Liver (tissue), 9 donors: ENCODE measurements around the gene FAM120B. TPM values are rescaled to one million over a fixed set of nuclear protein-coding genes. Genes with fewer than 3 reads are reported as not detected.

ENCODE experiments used
- DNase-seq: peaks from one replicate; pipeline ENCODE4 v3.0.0-alpha.2; 2017; ENCODE audit warnings: low spot score
- H3K27ac ChIP-seq, 2 donors: one replicate each; pipeline ENCODE4 v1.7.0; 2013; ENCODE audit warnings: inconsistent platforms in 2 of 2, low read length in 2 of 2, control low read depth in 1 of 2, low read depth in 1 of 2, mild to moderate bottlenecking in 1 of 2
- H3K27me3 ChIP-seq, 4 donors: one replicate each; pipeline versions ENCODE4 v1.6.1 to v1.7.0; 2013; ENCODE audit warnings: low read length in 3 of 4, inconsistent platforms in 1 of 4, mild to moderate bottlenecking in 1 of 4, moderate library complexity in 1 of 4; ENCODE audit not compliant: control insufficient read depth in 4 of 4, insufficient read depth in 4 of 4
- H3K36me3 ChIP-seq, 4 donors: one replicate each; pipeline versions ENCODE4 v1.6.1 to v1.7.0; 2013; ENCODE audit warnings: low read length in 3 of 4, mild to moderate bottlenecking in 3 of 4, low read depth in 1 of 4, moderate library complexity in 1 of 4; ENCODE audit not compliant: control insufficient read depth in 4 of 4, insufficient read depth in 3 of 4
- H3K4me1 ChIP-seq, 4 donors: one replicate each; pipeline versions ENCODE4 v1.6.1 to v1.7.0; 2013; ENCODE audit warnings: low read length in 3 of 4, mild to moderate bottlenecking in 3 of 4, moderate library complexity in 1 of 4; ENCODE audit not compliant: control insufficient read depth in 4 of 4, insufficient read depth in 4 of 4
- H3K4me3 ChIP-seq, 3 donors: one replicate each; pipeline versions ENCODE4 v1.6.1 to v1.7.0; 2013; ENCODE audit warnings: low read length in 3 of 3, control low read depth in 1 of 3, low read depth in 1 of 3, mild to moderate bottlenecking in 1 of 3
- H3K9ac ChIP-seq, 2 donors: one replicate each; pipeline ENCODE4 v1.7.0; 2013; ENCODE audit warnings: low read length in 2 of 2, mild to moderate bottlenecking in 2 of 2, moderate library complexity in 2 of 2, control low read depth in 1 of 2, low read depth in 1 of 2
- H3K9me3 ChIP-seq, 4 donors: one replicate each; pipeline versions ENCODE4 v1.6.1 to v1.7.0; 2013; ENCODE audit warnings: low read length in 3 of 4; ENCODE audit not compliant: control insufficient read depth in 4 of 4
- EGR1 ChIP-seq, 2 donors: IDR thresholded peaks; 2 replicates each; pipeline ENCODE4 v1.6.1; 2016 to 2018; ENCODE audit warnings: antibody characterized with exemption in 2 of 2, low read depth in 2 of 2
- FOXA2 ChIP-seq: IDR thresholded peaks from 2 replicates; pipeline ENCODE4 v1.6.1; 2016; ENCODE audit warnings: antibody characterized with exemption
- GABPA ChIP-seq, 2 donors: IDR thresholded peaks in 1 of 2; conservative IDR thresholded peaks in 1 of 2; 2 replicates each; pipeline ENCODE4 v1.6.1; 2016; ENCODE audit warnings: antibody characterized with exemption in 2 of 2, mild to moderate bottlenecking in 1 of 2, moderate library complexity in 1 of 2
- HNF4A ChIP-seq, 2 donors: conservative IDR thresholded peaks; 2 replicates each; pipeline ENCODE4 v1.6.1; 2016; ENCODE audit warnings: antibody characterized with exemption in 2 of 2, mild to moderate bottlenecking in 2 of 2
- NR2F2 ChIP-seq: IDR thresholded peaks from 2 replicates; pipeline ENCODE4 v1.6.1; 2016; ENCODE audit warnings: antibody characterized with exemption
- RXRA ChIP-seq, 2 donors: IDR thresholded peaks; 2 replicates each; pipeline ENCODE4 v1.6.1; 2017 to 2018; ENCODE audit warnings: antibody characterized with exemption in 2 of 2, mild to moderate bottlenecking in 1 of 2
- TAF1 ChIP-seq: conservative IDR thresholded peaks from 2 replicates; pipeline ENCODE4 v1.6.1; 2016; ENCODE audit warnings: antibody characterized with exemption, mild to moderate bottlenecking
- WGBS: extraction: QIAGEN DNeasy Blood & Tissue Kit; methylation state at CpG from one replicate; pipeline ENCODE4 v1.1.7; 2013; 5-methylcytosine and 5-hydroxymethylcytosine counted together
- polyA plus RNA-seq, 2 donors: library from polyadenylated mRNA; stranded (reverse) in 1 of 2; unstranded in 1 of 2; fragments of 200-250 nt in 1 of 2; fragments of >200 nt in 1 of 2; fragmentation: Nextera tagmentation in 1 of 2; extraction: Ambion mirVana in 1 of 2; gene quantifications; one replicate each; pipeline versions ENCODE4 v1.2.1 to v1.2.3, GENCODE V29; 2013 to 2015
- total RNA-seq, 2 donors: library from RNA; depleted of rRNA; stranded (reverse); fragments of >200 nt; gene quantifications; one replicate each; pipeline ENCODE4 v1.2.3, GENCODE V29; 2014
- TF ChIP-seq, protein P1 (sequence below): IDR thresholded peaks from 2 replicates; pipeline ENCODE4 v1.6.1; 2016; ENCODE audit warnings: antibody characterized with exemption
- TF ChIP-seq, protein P2 (sequence below): IDR thresholded peaks from 2 replicates; pipeline ENCODE4 v1.6.1; 2016; ENCODE audit warnings: antibody characterized with exemption, mild to moderate bottlenecking
- TF ChIP-seq, protein P3 (sequence below): IDR thresholded peaks from 2 replicates; pipeline ENCODE4 v1.6.1; 2016; ENCODE audit warnings: antibody characterized with exemption
- donor health status: healthy.
- donor health status: healthy.
- donor health status: healthy.
- donor health status: healthy.
- donor health status: healthy.

Gene FAM120B
- total and polyA plus RNA-seq, 4 donors, result 6.0 to 11.1 (median 9.1) TPM

DNA sequence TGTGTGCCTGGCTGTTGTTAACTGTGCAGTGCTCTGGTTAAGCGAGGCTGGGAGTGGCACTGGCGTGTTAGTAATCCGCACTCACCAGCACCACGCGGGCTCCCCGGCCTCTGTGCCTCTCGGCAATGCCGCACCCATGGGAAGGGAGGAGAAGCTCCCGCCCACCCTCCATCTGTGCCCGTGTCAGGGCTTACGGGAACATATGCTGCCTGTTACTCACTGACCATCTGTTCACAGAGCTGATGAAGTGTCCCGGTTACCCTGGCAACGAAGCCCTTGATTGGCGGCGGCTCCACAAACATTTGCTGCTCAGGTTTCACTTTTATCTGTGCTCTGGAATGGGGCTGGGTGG lies 131.8 kb downstream of the FAM120B start:
- H3K27ac ChIP-seq, result no peak overlapping the region
- no peak for DNase-seq
- no peak overlapping the region for H3K9ac ChIP-seq
- H3K36me3 ChIP-seq, result no peaks in the 10 kb centered on the region
- WGBS, result 7% methylated on average over 15 of the region's 15 CpGs
- peaks cover 0 to 6% (median 0%) of the 10 kb centered on the region in 4 donors for H3K4me1 ChIP-seq
- H3K27me3 ChIP-seq, result peaks cover 0 to 2% (median 0%) of the 10 kb centered on the region in 4 donors
- H3K9me3 ChIP-seq, result no peaks in the 10 kb centered on the region
- peak overlapping the region in 1 of 3 donors; percentile 29 for H3K4me3 ChIP-seq
- no peak for TF ChIP-seq RXRA (IDR thresholded peaks at IDR 0.05)
- TF ChIP-seq, protein P1, sequence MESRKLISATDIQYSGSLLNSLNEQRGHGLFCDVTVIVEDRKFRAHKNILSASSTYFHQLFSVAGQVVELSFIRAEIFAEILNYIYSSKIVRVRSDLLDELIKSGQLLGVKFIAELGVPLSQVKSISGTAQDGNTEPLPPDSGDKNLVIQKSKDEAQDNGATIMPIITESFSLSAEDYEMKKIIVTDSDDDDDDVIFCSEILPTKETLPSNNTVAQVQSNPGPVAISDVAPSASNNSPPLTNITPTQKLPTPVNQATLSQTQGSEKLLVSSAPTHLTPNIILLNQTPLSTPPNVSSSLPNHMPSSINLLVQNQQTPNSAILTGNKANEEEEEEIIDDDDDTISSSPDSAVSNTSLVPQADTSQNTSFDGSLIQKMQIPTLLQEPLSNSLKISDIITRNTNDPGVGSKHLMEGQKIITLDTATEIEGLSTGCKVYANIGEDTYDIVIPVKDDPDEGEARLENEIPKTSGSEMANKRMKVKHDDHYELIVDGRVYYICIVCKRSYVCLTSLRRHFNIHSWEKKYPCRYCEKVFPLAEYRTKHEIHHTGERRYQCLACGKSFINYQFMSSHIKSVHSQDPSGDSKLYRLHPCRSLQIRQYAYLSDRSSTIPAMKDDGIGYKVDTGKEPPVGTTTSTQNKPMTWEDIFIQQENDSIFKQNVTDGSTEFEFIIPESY, result no peak
- no peak for TF ChIP-seq NR2F2
- TF ChIP-seq TAF1, result no peak
- TF ChIP-seq, protein P2, sequence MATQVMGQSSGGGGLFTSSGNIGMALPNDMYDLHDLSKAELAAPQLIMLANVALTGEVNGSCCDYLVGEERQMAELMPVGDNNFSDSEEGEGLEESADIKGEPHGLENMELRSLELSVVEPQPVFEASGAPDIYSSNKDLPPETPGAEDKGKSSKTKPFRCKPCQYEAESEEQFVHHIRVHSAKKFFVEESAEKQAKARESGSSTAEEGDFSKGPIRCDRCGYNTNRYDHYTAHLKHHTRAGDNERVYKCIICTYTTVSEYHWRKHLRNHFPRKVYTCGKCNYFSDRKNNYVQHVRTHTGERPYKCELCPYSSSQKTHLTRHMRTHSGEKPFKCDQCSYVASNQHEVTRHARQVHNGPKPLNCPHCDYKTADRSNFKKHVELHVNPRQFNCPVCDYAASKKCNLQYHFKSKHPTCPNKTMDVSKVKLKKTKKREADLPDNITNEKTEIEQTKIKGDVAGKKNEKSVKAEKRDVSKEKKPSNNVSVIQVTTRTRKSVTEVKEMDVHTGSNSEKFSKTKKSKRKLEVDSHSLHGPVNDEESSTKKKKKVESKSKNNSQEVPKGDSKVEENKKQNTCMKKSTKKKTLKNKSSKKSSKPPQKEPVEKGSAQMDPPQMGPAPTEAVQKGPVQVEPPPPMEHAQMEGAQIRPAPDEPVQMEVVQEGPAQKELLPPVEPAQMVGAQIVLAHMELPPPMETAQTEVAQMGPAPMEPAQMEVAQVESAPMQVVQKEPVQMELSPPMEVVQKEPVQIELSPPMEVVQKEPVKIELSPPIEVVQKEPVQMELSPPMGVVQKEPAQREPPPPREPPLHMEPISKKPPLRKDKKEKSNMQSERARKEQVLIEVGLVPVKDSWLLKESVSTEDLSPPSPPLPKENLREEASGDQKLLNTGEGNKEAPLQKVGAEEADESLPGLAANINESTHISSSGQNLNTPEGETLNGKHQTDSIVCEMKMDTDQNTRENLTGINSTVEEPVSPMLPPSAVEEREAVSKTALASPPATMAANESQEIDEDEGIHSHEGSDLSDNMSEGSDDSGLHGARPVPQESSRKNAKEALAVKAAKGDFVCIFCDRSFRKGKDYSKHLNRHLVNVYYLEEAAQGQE, result no peak
- TF ChIP-seq, protein P3, sequence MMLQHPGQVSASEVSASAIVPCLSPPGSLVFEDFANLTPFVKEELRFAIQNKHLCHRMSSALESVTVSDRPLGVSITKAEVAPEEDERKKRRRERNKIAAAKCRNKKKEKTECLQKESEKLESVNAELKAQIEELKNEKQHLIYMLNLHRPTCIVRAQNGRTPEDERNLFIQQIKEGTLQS, result no peak
- TF ChIP-seq GABPA (IDR thresholded peaks at IDR 0.05 in 1 of 2, conservative IDR thresholded peaks at IDR 0.05 in 1 of 2), result no peak

DNA sequence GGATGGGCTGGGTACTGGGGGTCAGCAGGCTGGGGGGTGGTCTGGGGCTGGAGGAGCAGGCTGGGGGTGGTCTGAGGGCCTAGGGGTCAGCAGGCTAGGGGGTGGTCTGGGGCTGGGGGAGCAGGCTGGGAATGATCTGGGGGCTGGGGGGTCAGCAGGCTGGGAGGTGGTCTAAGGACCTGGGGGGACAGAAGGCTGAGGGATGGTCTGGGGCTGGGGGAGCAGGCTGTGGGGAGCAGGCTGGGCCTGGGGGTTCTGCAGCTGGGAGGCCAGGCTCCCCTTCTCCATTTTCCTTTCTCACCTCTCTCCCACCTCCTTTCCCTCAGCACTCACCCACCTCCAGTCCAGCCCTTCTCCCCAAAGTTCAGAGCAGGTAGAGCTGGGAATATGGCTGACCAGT lies 132.3 kb downstream of the FAM120B start:
- H3K27ac ChIP-seq, result no peak overlapping the region
- peaks cover 0 to 2% (median 0%) of the 10 kb centered on the region in 4 donors for H3K27me3 ChIP-seq
- no peaks in the 10 kb centered on the region for H3K36me3 ChIP-seq
- no peak overlapping the region for H3K9ac ChIP-seq
- peaks cover 0 to 6% (median 0%) of the 10 kb centered on the region in 4 donors for H3K4me1 ChIP-seq
- H3K9me3 ChIP-seq, result no peaks in the 10 kb centered on the region
- DNase-seq, result no peak
- H3K4me3 ChIP-seq, result no peak overlapping the region
- TF ChIP-seq FOXA2 (no peak), EGR1 (IDR thresholded peaks at IDR 0.05; ENCODE audit: low read depth in 2 of 2) (no peak), HNF4A (conservative IDR thresholded peaks at IDR 0.05) (no peak), NR2F2 (no peak)
